Activated T-cell treated with anti-CD3 and anti-CD28 coated beads, Interleukin-2, amount 50 U/mL, for 72 hours (primary cell): ENCODE data around the gene NEK2. TPM values are rescaled to one million over a fixed set of nuclear protein-coding genes. Genes with fewer than 3 reads are reported as not detected.
A peak's percentile ranks its signal among the peaks of the same experiment; 100 is the strongest.
"Not testable (repeated sequence)": the region's sequence is repeated elsewhere in the genome, so short reads cannot be mapped to it uniquely, and the experiment has no call there.

Experiments
- ATAC-seq, 2 donors: fragments of 150-1000 bp; cut with Tn5 transposase; replicated peaks in 1 of 2; 2 replicates each; pipeline ENCODE4 v1.10.0; 2021; ENCODE audit warnings: moderate library complexity in 2 of 2, mild to moderate bottlenecking in 1 of 2
- DNase-seq, 2 donors: peaks; one replicate each; pipeline ENCODE4 v3.0.0; 2021 to 2022; ENCODE audit warnings: mixed read lengths in 1 of 2
- H3K27ac Mint-ChIP-seq: one replicate; pipeline ENCODE4 v1.8.0; 2022; ENCODE audit warnings: mild to moderate bottlenecking, moderate library complexity, mixed read lengths
- H3K27me3 Mint-ChIP-seq: one replicate; pipeline ENCODE4 v1.8.0; 2022; ENCODE audit warnings: low read depth, mixed read lengths
- H3K36me3 Mint-ChIP-seq, 2 donors: one replicate each; pipeline ENCODE4 v1.8.0; 2022; ENCODE audit warnings: mixed read lengths in 2 of 2, mild to moderate bottlenecking in 1 of 2; ENCODE audit not compliant: insufficient read depth in 2 of 2
- H3K4me1 Mint-ChIP-seq: one replicate; pipeline ENCODE4 v1.8.0; 2022; ENCODE audit warnings: low read depth, mixed read lengths
- H3K4me3 Mint-ChIP-seq, 2 donors: one replicate each; pipeline ENCODE4 v1.8.0; 2022; ENCODE audit warnings: mild to moderate bottlenecking in 2 of 2, mixed read lengths in 2 of 2, moderate library complexity in 2 of 2
- H3K9me3 Mint-ChIP-seq, 2 donors: one replicate each; pipeline ENCODE4 v1.8.0; 2022; ENCODE audit warnings: mixed read lengths in 2 of 2
- total RNA-seq, 2 donors: library from RNA; stranded (reverse); gene quantifications; one replicate each; pipeline ENCODE4 v1.2.3, GENCODE V29; 2022

The NEK2 gene
- total RNA-seq, 2 donors from 2014 or later, result 36.8 to 41.9 TPM

DNA sequence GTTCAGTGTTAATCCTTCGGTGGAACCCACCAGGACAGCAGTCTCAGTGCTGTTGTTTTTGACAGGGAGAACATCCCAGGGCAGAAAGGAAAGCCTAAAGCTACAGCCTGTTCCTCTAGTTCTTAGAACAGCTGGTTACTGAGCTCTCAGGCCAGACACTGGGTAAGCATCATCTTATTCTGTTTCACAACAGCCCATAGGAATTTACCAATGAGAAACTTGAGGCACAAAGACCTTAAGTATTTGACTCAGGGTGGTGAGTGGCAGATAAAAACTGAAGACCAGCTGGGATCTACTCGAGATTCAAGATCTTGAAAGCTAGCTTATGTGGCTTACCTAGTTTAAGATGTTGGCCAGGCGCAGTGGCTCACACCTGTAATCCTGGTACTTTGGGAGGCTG lies 9.4 kb upstream of the NEK2 start:
- DNase-seq, result no peak

DNA sequence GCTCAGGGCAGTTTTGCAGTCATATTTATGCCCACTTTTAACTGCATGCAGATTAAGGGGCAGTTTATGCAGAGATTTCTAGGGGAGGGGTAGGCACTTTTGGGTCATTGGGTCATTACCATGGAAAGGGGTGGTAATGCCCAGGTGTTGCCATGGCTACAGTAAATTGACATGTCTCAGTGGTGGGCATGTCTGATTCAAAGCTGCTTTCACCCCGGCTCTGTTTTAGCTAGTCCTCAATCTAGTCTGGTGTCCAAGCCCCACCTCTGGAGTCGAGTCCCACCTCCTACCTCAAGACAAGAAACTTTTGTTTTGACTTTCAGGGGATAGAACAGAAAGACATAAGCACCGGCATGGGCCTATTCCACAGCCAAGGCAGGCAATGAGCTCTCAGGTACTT lies 8.9 kb upstream of the NEK2 start:
- ATAC-seq (no peak), DNase-seq (no peak)
- no peaks in the 10 kb centered on the region for H3K9me3 Mint-ChIP-seq
- no peak overlapping the region for H3K4me3 Mint-ChIP-seq
- no peaks in the 10 kb centered on the region for H3K27me3 Mint-ChIP-seq
- H3K4me1 Mint-ChIP-seq, result peaks cover 20% of the 10 kb centered on the region
- H3K36me3 Mint-ChIP-seq, result no peaks in the 10 kb centered on the region
- H3K27ac Mint-ChIP-seq, result no peak overlapping the region

More for the DNA sequence above, 9.4 kb upstream of the NEK2 start:
- Mint-ChIP-seq H3K9me3 (no peaks in the 10 kb centered on the region), H3K36me3 (no peaks in the 10 kb centered on the region), H3K27ac (no peak overlapping the region), H3K4me3 (no peak overlapping the region), H3K4me1 (peaks cover 20% of the 10 kb centered on the region), H3K27me3 (no peaks in the 10 kb centered on the region)
- no peak for ATAC-seq

DNA sequence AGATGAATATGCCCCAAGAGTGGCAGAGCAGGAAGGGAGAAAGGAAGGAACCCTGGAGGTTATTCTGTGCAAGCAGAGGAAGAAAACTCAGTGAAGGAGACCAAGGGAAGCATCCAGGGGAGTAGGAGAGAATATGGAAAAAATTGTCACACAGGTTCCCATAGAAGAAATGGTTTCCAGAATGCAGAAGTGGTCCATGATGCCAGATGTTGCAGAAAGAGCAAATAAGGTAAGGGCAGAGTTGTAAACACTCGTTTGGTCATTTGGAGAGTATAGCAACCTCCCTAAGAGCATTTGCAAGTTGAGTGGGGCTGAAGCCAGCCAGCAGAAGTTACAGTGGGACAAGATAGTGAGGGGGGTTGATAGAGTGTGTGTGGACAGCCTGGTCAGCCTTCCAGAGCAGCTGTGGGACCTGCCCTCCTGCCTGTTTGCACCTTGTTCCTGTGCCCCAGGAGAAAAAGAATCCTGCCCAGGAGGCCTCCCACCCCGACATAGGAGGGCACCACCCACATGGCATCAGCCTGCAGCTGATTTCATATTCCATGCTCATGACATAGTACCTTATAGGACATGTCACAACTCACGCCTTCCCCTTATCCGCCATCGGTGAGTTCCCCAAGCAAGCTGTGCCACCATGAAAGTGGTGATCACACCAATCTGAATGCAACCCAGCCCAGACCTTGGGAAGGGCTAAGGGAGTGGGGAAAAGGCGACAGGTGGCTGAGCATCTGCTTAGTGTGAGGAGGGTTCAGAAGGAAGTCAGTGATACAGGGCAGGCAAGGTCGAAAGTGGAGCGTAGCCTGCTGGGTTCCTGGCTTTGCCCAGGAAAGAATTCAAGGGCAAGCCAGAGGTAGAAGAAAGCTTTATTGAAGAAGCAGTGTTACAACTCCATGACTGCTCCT lies 8.2 kb upstream of the NEK2 start:
- no peak for ATAC-seq
- no peaks in the 10 kb centered on the region for H3K36me3 Mint-ChIP-seq
- peaks cover 20% of the 10 kb centered on the region for H3K4me1 Mint-ChIP-seq
- H3K27me3 Mint-ChIP-seq, result no peaks in the 10 kb centered on the region
- no peak for DNase-seq
- no peak overlapping the region for H3K4me3 Mint-ChIP-seq
- no peak overlapping the region for H3K27ac Mint-ChIP-seq
- H3K9me3 Mint-ChIP-seq, result no peaks in the 10 kb centered on the region

DNA sequence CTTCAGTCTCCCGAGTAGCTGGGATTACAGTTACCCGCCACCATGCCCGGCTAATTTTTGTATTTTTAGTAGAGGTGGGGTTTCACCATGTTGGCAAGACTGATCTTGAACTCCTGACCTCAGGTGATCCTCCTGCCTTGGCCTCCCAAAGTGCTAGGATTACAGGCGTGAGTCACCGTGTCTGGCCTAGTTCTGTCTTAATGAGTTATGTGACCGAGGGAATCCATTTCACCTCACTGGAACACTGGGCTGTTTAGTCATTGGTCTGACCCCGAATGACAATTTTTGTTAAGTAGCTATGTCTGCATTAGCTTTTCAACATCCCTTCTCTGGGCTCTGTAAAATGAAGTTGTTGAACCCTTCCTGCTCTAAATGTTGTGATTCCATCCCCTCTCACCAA lies 6.8 kb upstream of the NEK2 start:
- not testable (repeated sequence) for H3K27ac Mint-ChIP-seq, DNase-seq, H3K27me3 Mint-ChIP-seq, H3K4me3 Mint-ChIP-seq, ATAC-seq, H3K36me3 Mint-ChIP-seq, H3K9me3 Mint-ChIP-seq
- peaks cover 10% of the 10 kb centered on the region for H3K4me1 Mint-ChIP-seq

DNA sequence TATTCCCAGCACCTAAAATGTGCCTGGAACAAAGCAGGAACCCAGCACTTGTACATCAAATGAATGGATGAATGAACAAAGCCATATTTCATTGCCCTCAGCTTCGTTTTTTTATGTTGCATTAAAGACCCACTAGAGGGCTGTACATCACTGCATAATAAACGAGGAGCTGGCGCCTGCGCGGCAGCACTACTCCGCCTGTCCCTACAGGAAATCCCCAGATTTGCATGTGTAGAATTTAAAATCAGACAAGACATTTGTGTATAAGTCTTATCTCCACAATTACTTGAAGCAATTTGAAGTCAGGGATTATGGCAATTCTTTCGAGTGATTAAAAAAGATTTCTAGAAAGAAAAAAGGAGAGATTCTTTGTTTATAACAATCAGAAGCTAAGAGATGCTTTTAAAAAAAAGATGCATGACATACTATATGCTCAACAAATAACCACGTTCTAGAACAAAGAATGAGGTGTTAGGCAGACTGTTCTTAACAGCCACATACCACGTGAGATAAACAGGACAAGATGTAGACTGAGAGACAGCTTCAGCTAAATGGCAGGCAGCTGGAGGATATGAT lies 5.4 kb upstream of the NEK2 start:
- ATAC-seq (peak; percentile 93 to 94), DNase-seq (peak; percentile 71 to 76)
- Mint-ChIP-seq H3K27ac (peak overlapping the region; percentile 96), H3K9me3 (no peaks in the 10 kb centered on the region), H3K4me1 (peaks cover 14% of the 10 kb centered on the region), H3K36me3 (no peaks in the 10 kb centered on the region), H3K27me3 (no peaks in the 10 kb centered on the region), H3K4me3 (peak overlapping the region in 1 of 2 donors; percentile 66)

DNA sequence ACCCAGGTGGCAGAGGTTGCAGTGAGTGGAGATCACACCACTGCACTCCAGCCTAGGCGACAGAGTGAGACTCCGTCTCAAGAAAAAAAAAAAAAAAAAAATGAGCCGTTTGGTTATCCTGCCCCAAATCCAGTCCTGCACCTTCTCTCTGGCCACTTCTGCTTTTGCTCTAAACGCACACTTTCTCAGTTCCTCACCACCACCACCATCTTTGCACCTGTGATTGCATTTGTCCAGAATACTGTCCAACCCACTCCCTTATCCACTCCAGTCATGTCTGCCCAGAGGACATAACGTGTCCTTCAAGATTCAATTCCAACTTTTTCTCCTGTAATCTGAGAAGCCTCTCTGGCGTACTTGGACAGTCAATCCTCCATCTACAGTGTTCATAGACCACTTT lies 2.2 kb upstream of the NEK2 start:
- DNase-seq, result no peak
- ATAC-seq, result no peak
- no peaks in the 10 kb centered on the region for H3K9me3 Mint-ChIP-seq
- H3K27ac Mint-ChIP-seq, result no peak overlapping the region
- H3K27me3 Mint-ChIP-seq, result no peaks in the 10 kb centered on the region
- H3K36me3 Mint-ChIP-seq, result peaks cover 2 to 6% of the 10 kb centered on the region in 2 donors
- no peak overlapping the region for H3K4me3 Mint-ChIP-seq
- peaks cover 27% of the 10 kb centered on the region for H3K4me1 Mint-ChIP-seq

DNA sequence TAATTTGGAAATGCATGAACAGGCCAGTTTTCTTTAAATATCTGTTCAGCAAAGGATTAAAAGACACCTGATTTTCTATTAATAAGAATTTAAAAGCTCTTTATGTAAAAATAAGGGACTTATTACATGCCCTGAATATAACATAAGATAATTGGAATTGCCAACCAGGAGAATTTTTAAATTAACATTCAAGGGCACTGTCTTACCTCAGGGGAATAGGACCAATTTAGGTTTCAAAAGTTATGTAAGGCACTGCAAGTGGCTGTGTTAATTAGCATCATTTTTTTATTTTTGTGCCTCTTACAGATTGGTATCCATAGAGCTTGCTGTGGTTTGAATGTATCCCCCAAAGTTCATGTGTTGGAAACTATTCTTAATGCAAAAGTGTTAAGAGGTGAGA lies 1.3 kb upstream of the NEK2 start:
- no peak overlapping the region for H3K27ac Mint-ChIP-seq
- DNase-seq, result no peak
- H3K4me1 Mint-ChIP-seq, result peaks cover 27% of the 10 kb centered on the region
- no peaks in the 10 kb centered on the region for H3K27me3 Mint-ChIP-seq
- H3K4me3 Mint-ChIP-seq, result peak overlapping the region; percentile 45 to 54
- H3K9me3 Mint-ChIP-seq, result no peaks in the 10 kb centered on the region
- ATAC-seq, result no peak
- peaks cover 2 to 8% of the 10 kb centered on the region in 2 donors for H3K36me3 Mint-ChIP-seq

DNA sequence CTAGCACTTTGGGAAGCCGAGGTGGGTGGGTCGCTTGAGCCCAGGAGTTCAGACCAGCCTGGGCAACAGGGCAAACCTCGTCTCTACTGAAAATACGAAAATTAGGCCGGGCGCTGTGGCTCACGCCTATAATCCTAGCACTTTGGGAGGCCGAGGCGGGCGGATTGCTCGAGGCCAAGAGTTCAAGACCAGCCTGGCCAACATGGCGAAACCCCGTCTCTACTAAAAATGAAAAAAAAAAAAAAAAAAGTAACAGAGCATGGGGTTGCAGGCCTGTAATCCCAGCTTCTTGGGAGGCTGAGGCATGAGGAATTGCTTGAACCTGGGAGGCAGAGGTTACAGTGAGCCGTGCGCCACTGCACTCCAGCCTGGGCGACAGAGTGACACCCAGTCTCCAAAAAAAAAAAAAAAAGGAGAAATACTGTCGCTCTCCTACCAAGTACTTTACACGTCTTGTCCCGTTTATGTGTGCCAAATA lies 724 bp upstream of the NEK2 start:
- no peaks in the 10 kb centered on the region for H3K27me3 Mint-ChIP-seq
- ATAC-seq (no peak), DNase-seq (no peak)
- peaks cover 25% of the 10 kb centered on the region for H3K4me1 Mint-ChIP-seq
- H3K4me3 Mint-ChIP-seq, result peak overlapping the region; percentile 97 to 98
- H3K36me3 Mint-ChIP-seq, result peaks cover 2 to 8% of the 10 kb centered on the region in 2 donors
- H3K9me3 Mint-ChIP-seq, result no peaks in the 10 kb centered on the region
- no peak overlapping the region for H3K27ac Mint-ChIP-seq

DNA sequence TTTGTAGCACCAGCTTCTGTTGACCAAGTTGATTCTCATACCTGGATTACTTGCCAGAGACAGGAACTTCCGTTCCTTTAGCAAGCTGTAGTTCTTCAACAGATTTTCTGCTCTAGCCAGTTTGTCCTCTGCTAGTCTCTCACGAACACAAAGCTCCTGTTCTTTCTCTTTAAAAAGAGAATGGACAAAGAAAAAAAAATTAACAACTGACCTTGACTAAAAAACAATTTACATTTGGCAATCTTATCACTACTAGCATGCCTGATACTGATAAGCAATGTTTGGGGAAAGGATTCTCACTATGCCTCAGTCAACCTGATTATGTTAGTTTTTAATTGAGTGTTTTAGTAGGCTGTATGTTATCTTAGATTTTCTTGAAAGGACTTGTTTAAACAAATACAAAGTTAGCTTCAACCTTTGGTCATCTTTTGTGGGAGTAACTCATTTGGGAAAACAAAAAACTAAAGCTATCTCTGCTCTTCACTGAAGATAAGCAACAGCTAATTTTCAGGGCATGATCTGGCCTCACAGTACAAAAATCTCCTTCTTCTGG lies 8.3 kb downstream of the NEK2 start:
- no peak for ATAC-seq
- Mint-ChIP-seq H3K4me3 (no peak overlapping the region), H3K36me3 (peaks cover 9 to 27% of the 10 kb centered on the region in 2 donors)

DNA sequence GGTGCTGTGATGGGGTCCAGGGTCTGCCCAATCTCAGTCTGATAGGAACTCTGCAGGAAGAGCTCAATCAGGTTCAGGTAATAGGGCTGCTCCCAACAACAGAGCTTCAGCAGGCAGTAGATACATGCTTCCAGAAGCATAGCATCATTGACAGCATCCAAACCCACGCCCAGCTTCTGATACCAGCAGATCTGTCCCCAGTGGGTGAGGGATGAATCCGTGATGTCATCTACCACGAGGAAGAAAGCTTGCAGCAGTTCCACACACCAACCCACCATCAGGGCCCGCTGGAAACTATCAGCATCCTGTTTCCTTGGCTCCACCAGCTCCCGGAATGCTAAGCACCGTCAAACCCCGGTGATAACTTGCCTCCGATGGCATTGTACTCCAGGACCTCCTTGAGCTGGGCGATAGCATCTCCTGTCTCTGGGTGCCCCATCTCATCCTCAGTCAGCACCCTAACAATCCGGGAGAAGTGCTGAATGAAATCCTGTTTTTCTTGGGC lies 14.7 kb downstream of the NEK2 start:
- Mint-ChIP-seq H3K27me3 (no peaks in the 10 kb centered on the region), H3K9me3 (no peaks in the 10 kb centered on the region), H3K4me1 (peaks cover 3% of the 10 kb centered on the region), H3K4me3 (no peak overlapping the region), H3K36me3 (peaks cover 1 to 7% of the 10 kb centered on the region in 2 donors), H3K27ac (no peak overlapping the region)
- DNase-seq, result no peak
- no peak for ATAC-seq

More for the DNA sequence above, 8.3 kb downstream of the NEK2 start:
- Mint-ChIP-seq H3K27me3 (no peaks in the 10 kb centered on the region), H3K27ac (no peak overlapping the region), H3K9me3 (no peaks in the 10 kb centered on the region), H3K4me1 (no peaks in the 10 kb centered on the region)
- no peak for DNase-seq

DNA sequence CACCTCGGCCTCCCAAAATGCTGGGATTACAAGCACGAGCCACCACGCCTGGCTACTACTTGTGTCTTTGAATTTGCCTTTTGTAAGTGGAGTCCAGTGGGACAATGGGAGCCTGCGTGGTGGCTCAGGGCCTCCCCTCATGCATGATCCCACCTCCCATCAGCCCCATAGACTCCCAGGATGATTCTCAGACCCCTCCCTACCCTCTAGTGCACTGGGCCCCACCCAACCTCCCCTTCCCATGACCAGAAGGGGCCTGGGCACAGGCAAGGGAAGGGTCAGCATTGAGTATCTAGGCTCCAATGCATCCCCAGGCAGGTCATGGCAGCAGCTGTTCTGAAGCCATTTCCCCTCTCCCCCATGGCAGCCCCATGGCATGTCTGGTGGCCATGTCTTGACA lies 18.7 kb downstream of the NEK2 start:
- Mint-ChIP-seq H3K4me3 (no peak overlapping the region), H3K4me1 (peaks cover 4% of the 10 kb centered on the region), H3K27me3 (no peaks in the 10 kb centered on the region), H3K9me3 (no peaks in the 10 kb centered on the region), H3K27ac (no peak overlapping the region), H3K36me3 (no peaks in the 10 kb centered on the region)
- no peak for DNase-seq
- ATAC-seq, result no peak

DNA sequence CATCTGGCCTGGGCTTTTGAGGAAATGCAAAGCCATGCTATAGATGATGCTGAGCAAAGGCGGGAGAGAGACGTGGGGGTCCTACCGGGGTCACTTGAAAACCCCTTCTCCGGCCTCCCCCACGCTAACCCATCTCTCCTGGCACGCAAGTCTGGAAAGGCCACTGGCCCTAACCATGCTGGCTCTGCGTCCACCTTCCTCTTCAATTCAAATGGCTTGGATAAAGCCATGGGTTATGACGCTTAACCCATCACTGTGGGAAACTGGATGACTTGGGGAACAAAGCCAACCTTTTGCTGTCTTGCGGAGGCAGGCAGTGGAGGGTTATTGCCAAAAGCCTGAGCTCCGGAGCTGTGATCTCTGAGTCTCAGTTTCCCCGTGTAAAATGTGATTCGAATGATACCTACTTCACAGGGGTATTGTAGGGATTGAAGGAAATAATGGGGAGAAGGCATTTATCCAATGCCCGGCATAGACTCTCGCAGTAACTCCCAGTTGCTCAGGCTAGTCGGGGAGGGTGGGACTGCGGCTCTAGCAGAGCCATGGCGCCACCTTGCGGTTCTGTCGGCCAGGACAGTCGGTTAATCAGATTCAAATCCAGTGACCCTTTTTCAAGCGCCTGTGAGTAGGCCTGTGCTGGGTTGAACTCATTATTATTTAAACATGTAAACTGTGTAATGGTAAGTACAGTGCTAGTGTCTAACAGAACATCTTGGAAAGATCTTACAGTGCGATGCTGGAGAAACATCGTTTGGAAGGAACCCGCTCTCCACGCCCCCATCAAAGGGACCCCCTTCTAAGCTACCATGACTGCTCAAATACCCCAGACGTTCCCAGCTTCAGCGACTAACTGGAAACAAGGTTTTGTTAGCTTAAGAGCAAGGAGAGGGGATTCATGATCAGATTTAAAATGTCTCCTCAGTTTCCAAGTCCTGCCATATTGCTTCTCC lies 20.3 kb downstream of the NEK2 start:
- Mint-ChIP-seq H3K27me3 (no peaks in the 10 kb centered on the region), H3K4me3 (no peak overlapping the region), H3K9me3 (no peaks in the 10 kb centered on the region), H3K4me1 (peaks cover 4% of the 10 kb centered on the region), H3K36me3 (no peaks in the 10 kb centered on the region), H3K27ac (no peak overlapping the region)
- DNase-seq, result peak; percentile 83 to 84
- ATAC-seq, result peak; percentile 93 to 95
